Amniotic epithelial cell (primary cell): ENCODE results near the gene FES.
"Not testable (repeated sequence)": the region's sequence is repeated elsewhere in the genome, so short reads cannot be mapped to it uniquely, and the experiment has no call there.

Source experiments
- DNase-seq: peaks from one replicate; pipeline ENCODE4 v3.0.0-alpha.2; 2010; ENCODE audit warnings: low read depth

FES gene

GRCh38 chr15:90862487-90862886 lies 21.8 kb upstream of the FES start:
- DNase-seq, result no peak

- peak; percentile 63 for DNase-seq
Observed at GRCh38 chr15:90862964-90863778, 21.1 kb upstream of the FES start.

- no peak for DNase-seq
Observed at GRCh38 chr15:90863987-90864386, 20.3 kb upstream of the FES start.

DNA sequence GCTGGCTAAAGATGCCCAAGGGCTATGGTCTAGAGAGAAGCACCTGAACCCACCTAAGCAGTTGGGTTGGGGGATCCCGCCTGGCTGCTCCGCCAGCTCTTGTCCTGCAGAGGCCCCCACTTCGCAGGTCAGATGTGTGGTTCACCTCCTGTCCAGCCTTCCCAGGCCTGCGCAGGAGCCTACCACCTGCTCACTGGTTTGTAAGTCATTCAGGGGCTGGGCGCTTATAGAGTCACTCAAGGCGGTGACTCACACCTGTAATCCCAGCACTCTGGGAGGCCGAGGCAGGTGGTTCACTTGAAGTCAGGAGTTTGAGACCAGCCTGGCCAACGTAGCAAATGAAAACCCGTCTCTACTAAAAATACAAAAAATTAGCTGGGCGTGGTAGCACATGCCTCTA lies 19.8 kb upstream of the FES start:
- DNase-seq, result no peak

GRCh38 chr15:90865702-90866101 lies 18.6 kb upstream of the FES start:
- no peak for DNase-seq

GRCh38 chr15:90866161-90866715 lies 18.1 kb upstream of the FES start:
- no peak for DNase-seq

GRCh38 chr15:90866800-90867199 lies 17.5 kb upstream of the FES start:
- no peak for DNase-seq

- no peak for DNase-seq
Observed at GRCh38 chr15:90868261-90868689, 16.0 kb upstream of the FES start, which contains the start of gene FURIN. Gene FURIN (plus strand): TSS chr15:90868588. CDS start chr15:90875741, 7,153 bp downstream.

GRCh38 chr15:90869140-90869541 lies 15.2 kb upstream of the FES start:
- no peak for DNase-seq

GRCh38 chr15:90869601-90870353 lies 14.5 kb upstream of the FES start:
- DNase-seq, result peak; percentile 74

- DNase-seq, result peak; percentile 42
Observed at GRCh38 chr15:90870354-90871138, 13.8 kb upstream of the FES start.

- no peak for DNase-seq
Observed at GRCh38 chr15:90871139-90871715, 13.1 kb upstream of the FES start.

- no peak for DNase-seq
Observed at GRCh38 chr15:90871716-90872485, 12.4 kb upstream of the FES start.

- DNase-seq, result peak; percentile 81
Observed at GRCh38 chr15:90872486-90873184, 11.7 kb upstream of the FES start.

GRCh38 chr15:90873488-90873997 lies 10.8 kb upstream of the FES start:
- DNase-seq, result no peak

- DNase-seq, result peak; percentile 40
Observed at GRCh38 chr15:90873998-90874605, 10.2 kb upstream of the FES start.

DNA sequence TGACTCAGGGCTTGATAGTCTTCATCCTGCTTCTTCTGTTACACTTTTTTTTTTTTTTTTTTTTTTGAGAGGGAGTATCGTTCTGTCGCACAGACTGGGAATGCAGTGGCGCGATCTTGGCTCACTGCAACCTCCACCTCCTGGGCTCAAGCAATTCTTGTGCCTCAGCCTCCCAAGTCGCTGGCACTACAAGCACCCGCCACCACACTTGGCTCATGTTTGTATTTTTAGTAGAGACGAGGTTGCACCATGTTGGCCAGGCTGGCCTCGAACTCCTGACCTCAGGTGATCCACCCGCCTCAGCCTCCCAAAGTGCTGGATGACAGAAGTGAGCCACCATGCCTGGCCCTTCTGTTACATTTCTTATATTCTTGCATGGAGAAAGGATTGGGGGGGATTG lies 9.3 kb upstream of the FES start:
- not testable (repeated sequence) for DNase-seq

GRCh38 chr15:90875549-90875981 lies 8.7 kb upstream of the FES start:
- no peak for DNase-seq

GRCh38 chr15:90876046-90876445 lies 8.3 kb upstream of the FES start:
- DNase-seq, result no peak
